Neural cell (in vitro differentiated cells): ENCODE results near the gene FAM174C. TPM values are rescaled to one million over a fixed set of nuclear protein-coding genes. Genes with fewer than 3 reads are reported as not detected.

ENCODE experiments used
- H2AFZ ChIP-seq: fragments of 200-600, 300-800 bp; sonication (generic), shearing (Covaris generic); 2 replicates; pipeline ENCODE4 v1.6.0; 2014; ENCODE audit warnings: low read depth, mild to moderate bottlenecking, antibody characterized with exemption, low read length, moderate library complexity
- H3F3A ChIP-seq: fragments of 200-600 bp; shearing (Covaris generic); 2 replicates; pipeline ENCODE4 v1.6.1; 2016; ENCODE audit warnings: mild to moderate bottlenecking, moderate library complexity, mixed read lengths, antibody characterized with exemption, low read length; ENCODE audit not compliant: insufficient read depth, poor library complexity, severe bottlenecking
- H3K27ac ChIP-seq: fragments of 200-600, 300-800 bp; sonication (generic), shearing (Covaris generic); 2 replicates; pipeline ENCODE4 v1.5.1; 2014; ENCODE audit warnings: mild to moderate bottlenecking, low read length, moderate library complexity
- H3K27me3 ChIP-seq: fragments of 300-800, 200-600 bp; sonication (generic), shearing (Covaris generic); 2 replicates; pipeline ENCODE4 v1.6.0; 2014; ENCODE audit warnings: mild to moderate bottlenecking, low read depth, low read length, moderate library complexity; ENCODE audit not compliant: insufficient read depth
- H3K36me3 ChIP-seq: fragments of 300-800, 200-600 bp; sonication (generic), shearing (Covaris generic); 2 replicates; pipeline ENCODE4 v1.5.1; 2014; ENCODE audit warnings: mild to moderate bottlenecking, antibody characterized with exemption, low read length, moderate library complexity; ENCODE audit not compliant: insufficient read depth
- H3K4me2 ChIP-seq: fragments of 300-800, 200-600 bp; sonication (generic), shearing (Covaris generic); 2 replicates; pipeline ENCODE4 v1.6.0; 2014; ENCODE audit warnings: mild to moderate bottlenecking, low read length
- H3K4me3 ChIP-seq: fragments of 300-800, 200-600 bp; sonication (generic), shearing (Covaris generic); 2 replicates; pipeline ENCODE4 v1.5.1; 2014; ENCODE audit warnings: mild to moderate bottlenecking, low read length, moderate library complexity
- H3K79me2 ChIP-seq: fragments of 200-600 bp; shearing (Covaris generic); replicated peaks from 2 replicates; pipeline ENCODE4 v1.6.0; 2014; ENCODE audit warnings: mild to moderate bottlenecking, low read length, moderate library complexity; ENCODE audit not compliant: insufficient read depth
- H3K9ac ChIP-seq: fragments of 300-800, 200-600 bp; sonication (generic), shearing (Covaris generic); 2 replicates; pipeline ENCODE4 v1.6.1; 2016; ENCODE audit warnings: mild to moderate bottlenecking, low read length, mixed read lengths
- H3K9me2 ChIP-seq: fragments of 200-600 bp; shearing (Covaris generic); 2 replicates; pipeline ENCODE4 v1.6.1; 2016; ENCODE audit warnings: mild to moderate bottlenecking, low read length, mixed read lengths; ENCODE audit not compliant: insufficient read depth
- H3K9me3 ChIP-seq: fragments of 200-600, 300-800 bp; sonication (generic), shearing (Covaris generic); 2 replicates; pipeline ENCODE4 v1.6.1; 2016; ENCODE audit warnings: mild to moderate bottlenecking, mixed run types, low read length, moderate library complexity, mixed read lengths
- H4K20me1 ChIP-seq: fragments of 200-600 bp; shearing (Covaris generic); 2 replicates; pipeline ENCODE4 v1.6.1; 2016; ENCODE audit warnings: mild to moderate bottlenecking, mixed run types; ENCODE audit not compliant: insufficient read depth
- EP300 ChIP-seq: fragments of 450-650 bp; conservative IDR thresholded peaks from 2 replicates; pipeline ENCODE4 v1.6.1; 2014; ENCODE audit warnings: antibody characterized with exemption, mild to moderate bottlenecking, moderate library complexity; ENCODE audit not compliant: poor library complexity, severe bottlenecking
- EZH2 ChIP-seq: fragments of 200-600, 300-800 bp; shearing (Covaris generic), sonication (generic); IDR thresholded peaks from 2 replicates; pipeline ENCODE4 v1.6.1; 2014; ENCODE audit warnings: antibody characterized with exemption, low read length, borderline replicate concordance, mild to moderate bottlenecking; ENCODE audit not compliant: insufficient read depth, poor library complexity, severe bottlenecking
- MXI1 ChIP-seq: fragments of 450-650 bp; conservative IDR thresholded peaks from 2 replicates; pipeline ENCODE4 v1.6.1; 2014; ENCODE audit warnings: antibody characterized with exemption, mild to moderate bottlenecking; ENCODE audit not compliant: poor library complexity, severe bottlenecking
- POLR2AphosphoS5 ChIP-seq: IDR thresholded peaks from 2 replicates; pipeline ENCODE4 v1.6.1; 2012
- RAD21 ChIP-seq: fragments of 450-650 bp; conservative IDR thresholded peaks from 2 replicates; pipeline ENCODE4 v1.6.1; 2014; ENCODE audit warnings: antibody characterized with exemption, mild to moderate bottlenecking, moderate library complexity
- SMC3 ChIP-seq: fragments of 450-650 bp; conservative IDR thresholded peaks from 2 replicates; pipeline ENCODE4 v1.6.1; 2014; ENCODE audit warnings: antibody characterized with exemption, mild to moderate bottlenecking, moderate library complexity; ENCODE audit not compliant: poor library complexity
- TAF1 ChIP-seq: IDR thresholded peaks from 2 replicates; pipeline ENCODE4 v1.6.1; 2012; ENCODE audit warnings: low read depth
- polyA plus RNA-seq: library from polyadenylated mRNA; depleted of rRNA; stranded (reverse); fragments of >200 nt; gene quantifications from 2 replicates; pipeline ENCODE4 v1.2.3, GENCODE V29; 2014
- TF ChIP-seq, protein P1 (sequence below): fragments of 450-650 bp; IDR thresholded peaks from 2 replicates; pipeline ENCODE4 v1.5.1; 2014; ENCODE audit warnings: antibody characterized with exemption, mild to moderate bottlenecking, moderate library complexity; ENCODE audit not compliant: poor library complexity, severe bottlenecking
- TF ChIP-seq, protein P2 (sequence below): IDR thresholded peaks from 2 replicates; pipeline ENCODE4 v1.6.1; 2012; ENCODE audit warnings: borderline replicate concordance

FAM174C gene
- polyA plus RNA-seq, 1 donor from 2014 or later: 28.4 TPM

DNA sequence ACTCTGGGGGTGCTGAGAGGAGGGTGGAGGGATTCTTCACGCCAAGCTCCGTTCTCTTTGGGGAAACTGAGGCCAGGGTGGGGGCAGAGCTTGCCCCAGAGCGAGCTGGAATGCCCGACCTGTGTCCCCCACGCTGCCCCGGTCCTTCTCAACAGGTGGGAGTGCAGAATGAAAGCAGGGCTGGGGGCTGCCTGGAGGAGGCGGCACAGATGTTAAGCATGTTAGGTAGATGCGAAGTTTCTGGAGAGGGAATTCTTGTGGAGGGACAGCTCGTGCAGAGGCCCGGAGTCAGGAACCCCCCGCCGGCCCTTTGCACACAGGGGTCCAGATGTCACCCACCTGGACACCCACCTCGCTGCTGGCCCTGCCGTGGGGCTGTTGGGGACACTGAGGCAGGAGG, 19.4 kb downstream of the FAM174C start:
- no peak overlapping the region for H2AFZ ChIP-seq
- H3F3A ChIP-seq: no peaks in the 10 kb centered on the region
- no peak overlapping the region for H3K4me2 ChIP-seq
- no peaks in the 10 kb centered on the region for H3K27me3 ChIP-seq
- no peak overlapping the region for H3K9ac ChIP-seq
- no peak overlapping the region for H3K27ac ChIP-seq
- H4K20me1 ChIP-seq: no peaks in the 10 kb centered on the region
- peaks cover 9% of the 10 kb centered on the region for H3K79me2 ChIP-seq
- TF ChIP-seq EZH2 (no peak), SMC3 (no peak), RAD21 (no peak), TAF1 (no peak), MXI1 (no peak), EP300 (no peak), POLR2AphosphoS5 (no peak)
- TF ChIP-seq, protein P1, sequence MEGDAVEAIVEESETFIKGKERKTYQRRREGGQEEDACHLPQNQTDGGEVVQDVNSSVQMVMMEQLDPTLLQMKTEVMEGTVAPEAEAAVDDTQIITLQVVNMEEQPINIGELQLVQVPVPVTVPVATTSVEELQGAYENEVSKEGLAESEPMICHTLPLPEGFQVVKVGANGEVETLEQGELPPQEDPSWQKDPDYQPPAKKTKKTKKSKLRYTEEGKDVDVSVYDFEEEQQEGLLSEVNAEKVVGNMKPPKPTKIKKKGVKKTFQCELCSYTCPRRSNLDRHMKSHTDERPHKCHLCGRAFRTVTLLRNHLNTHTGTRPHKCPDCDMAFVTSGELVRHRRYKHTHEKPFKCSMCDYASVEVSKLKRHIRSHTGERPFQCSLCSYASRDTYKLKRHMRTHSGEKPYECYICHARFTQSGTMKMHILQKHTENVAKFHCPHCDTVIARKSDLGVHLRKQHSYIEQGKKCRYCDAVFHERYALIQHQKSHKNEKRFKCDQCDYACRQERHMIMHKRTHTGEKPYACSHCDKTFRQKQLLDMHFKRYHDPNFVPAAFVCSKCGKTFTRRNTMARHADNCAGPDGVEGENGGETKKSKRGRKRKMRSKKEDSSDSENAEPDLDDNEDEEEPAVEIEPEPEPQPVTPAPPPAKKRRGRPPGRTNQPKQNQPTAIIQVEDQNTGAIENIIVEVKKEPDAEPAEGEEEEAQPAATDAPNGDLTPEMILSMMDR: no peak
- TF ChIP-seq, protein P2, sequence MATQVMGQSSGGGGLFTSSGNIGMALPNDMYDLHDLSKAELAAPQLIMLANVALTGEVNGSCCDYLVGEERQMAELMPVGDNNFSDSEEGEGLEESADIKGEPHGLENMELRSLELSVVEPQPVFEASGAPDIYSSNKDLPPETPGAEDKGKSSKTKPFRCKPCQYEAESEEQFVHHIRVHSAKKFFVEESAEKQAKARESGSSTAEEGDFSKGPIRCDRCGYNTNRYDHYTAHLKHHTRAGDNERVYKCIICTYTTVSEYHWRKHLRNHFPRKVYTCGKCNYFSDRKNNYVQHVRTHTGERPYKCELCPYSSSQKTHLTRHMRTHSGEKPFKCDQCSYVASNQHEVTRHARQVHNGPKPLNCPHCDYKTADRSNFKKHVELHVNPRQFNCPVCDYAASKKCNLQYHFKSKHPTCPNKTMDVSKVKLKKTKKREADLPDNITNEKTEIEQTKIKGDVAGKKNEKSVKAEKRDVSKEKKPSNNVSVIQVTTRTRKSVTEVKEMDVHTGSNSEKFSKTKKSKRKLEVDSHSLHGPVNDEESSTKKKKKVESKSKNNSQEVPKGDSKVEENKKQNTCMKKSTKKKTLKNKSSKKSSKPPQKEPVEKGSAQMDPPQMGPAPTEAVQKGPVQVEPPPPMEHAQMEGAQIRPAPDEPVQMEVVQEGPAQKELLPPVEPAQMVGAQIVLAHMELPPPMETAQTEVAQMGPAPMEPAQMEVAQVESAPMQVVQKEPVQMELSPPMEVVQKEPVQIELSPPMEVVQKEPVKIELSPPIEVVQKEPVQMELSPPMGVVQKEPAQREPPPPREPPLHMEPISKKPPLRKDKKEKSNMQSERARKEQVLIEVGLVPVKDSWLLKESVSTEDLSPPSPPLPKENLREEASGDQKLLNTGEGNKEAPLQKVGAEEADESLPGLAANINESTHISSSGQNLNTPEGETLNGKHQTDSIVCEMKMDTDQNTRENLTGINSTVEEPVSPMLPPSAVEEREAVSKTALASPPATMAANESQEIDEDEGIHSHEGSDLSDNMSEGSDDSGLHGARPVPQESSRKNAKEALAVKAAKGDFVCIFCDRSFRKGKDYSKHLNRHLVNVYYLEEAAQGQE: no peak
- H3K36me3 ChIP-seq: no peaks in the 10 kb centered on the region
- no peak overlapping the region for H3K4me3 ChIP-seq
- H3K9me3 ChIP-seq: no peaks in the 10 kb centered on the region
- no peaks in the 10 kb centered on the region for H3K9me2 ChIP-seq

DNA sequence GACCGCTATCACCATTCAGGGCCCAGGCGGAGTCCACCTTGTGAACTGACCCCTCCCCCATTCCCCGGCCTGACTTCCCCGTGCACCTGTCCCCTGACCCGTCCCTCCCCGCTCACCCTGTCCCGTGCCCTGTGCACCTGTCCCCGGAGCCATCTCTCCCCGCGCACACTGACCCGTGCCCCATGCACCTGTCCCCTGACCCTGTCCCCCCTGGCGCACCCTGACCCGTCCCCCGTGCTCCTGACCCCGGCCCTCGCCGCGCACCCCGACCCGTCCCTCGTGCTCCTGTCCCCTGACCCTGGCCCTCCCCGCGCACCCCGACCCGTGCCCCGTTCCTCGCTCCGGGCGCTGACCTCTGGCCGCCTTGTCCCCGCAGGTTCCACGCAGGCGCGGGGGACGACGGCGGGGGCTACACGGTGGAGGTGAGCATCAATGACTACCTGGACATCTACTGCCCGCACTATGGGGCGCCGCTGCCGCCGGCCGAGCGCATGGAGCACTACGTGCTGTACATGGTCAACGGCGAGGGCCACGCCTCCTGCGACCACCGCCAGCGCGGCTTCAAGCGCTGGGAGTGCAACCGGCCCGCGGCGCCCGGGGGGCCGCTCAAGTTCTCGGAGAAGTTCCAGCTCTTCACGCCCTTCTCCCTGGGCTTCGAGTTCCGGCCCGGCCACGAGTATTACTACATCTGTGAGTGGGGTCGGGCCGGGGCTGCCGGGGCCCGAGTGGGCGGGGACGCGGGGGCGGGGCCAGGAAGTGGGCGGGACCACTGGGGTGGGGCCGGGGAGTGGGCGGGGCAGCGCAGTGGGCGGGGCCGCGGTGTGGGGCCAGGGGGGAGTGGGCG, 20.1 kb downstream of the FAM174C start:
- H3K9me2 ChIP-seq: no peaks in the 10 kb centered on the region
- no peaks in the 10 kb centered on the region for H3K9me3 ChIP-seq
- H4K20me1 ChIP-seq: no peaks in the 10 kb centered on the region
- H3F3A ChIP-seq: no peaks in the 10 kb centered on the region
- H3K27me3 ChIP-seq: no peaks in the 10 kb centered on the region
- TF ChIP-seq RAD21 (no peak), POLR2AphosphoS5 (no peak), MXI1 (no peak), TAF1 (no peak), EP300 (no peak)
- H3K4me2 ChIP-seq: no peak overlapping the region
- H3K4me3 ChIP-seq: no peak overlapping the region
- H3K9ac ChIP-seq: no peak overlapping the region
- no peaks in the 10 kb centered on the region for H3K36me3 ChIP-seq
- no peak overlapping the region for H3K27ac ChIP-seq
- peaks cover 9% of the 10 kb centered on the region for H3K79me2 ChIP-seq
- no peak overlapping the region for H2AFZ ChIP-seq
